Activated T-cell treated with anti-CD3 and anti-CD28 coated beads, Interleukin-2, amount 50 U/mL, for 24 hours (primary cell): Measurements from ENCODE around the gene ZC3H6.

ENCODE experiments used
- DNase-seq: peaks from one replicate; pipeline ENCODE4 v3.0.0-alpha.2; 2020
- H3K27ac Mint-ChIP-seq: 2 replicates; pipeline ENCODE4 v1.8.0; 2020; ENCODE audit warnings: mild to moderate bottlenecking, mixed read lengths
- H3K27me3 Mint-ChIP-seq: 2 replicates; pipeline ENCODE4 v1.8.0; 2020; ENCODE audit warnings: mixed read lengths
- H3K36me3 Mint-ChIP-seq: 2 replicates; pipeline ENCODE4 v1.8.0; 2020; ENCODE audit warnings: low read depth, mixed read lengths
- H3K4me1 Mint-ChIP-seq: 2 replicates; pipeline ENCODE4 v1.8.0; 2020; ENCODE audit warnings: low read depth, mixed read lengths
- H3K4me3 Mint-ChIP-seq: 2 replicates; pipeline ENCODE4 v1.8.0; 2020; ENCODE audit warnings: mild to moderate bottlenecking, moderate library complexity, mixed read lengths
- H3K9me3 Mint-ChIP-seq: 2 replicates; pipeline ENCODE4 v1.8.0; 2020; ENCODE audit warnings: mixed read lengths

ZC3H6 gene

GRCh38 chr2:112296407-112296806 is 21.0 kb downstream of the ZC3H6 start:
- peaks cover 8% of the 10 kb centered on the region for H3K36me3 Mint-ChIP-seq
- H3K27ac Mint-ChIP-seq = no peak overlapping the region
- H3K9me3 Mint-ChIP-seq = no peaks in the 10 kb centered on the region
- DNase-seq = no peak
- H3K4me3 Mint-ChIP-seq = no peak overlapping the region
- H3K27me3 Mint-ChIP-seq = no peaks in the 10 kb centered on the region
- peaks cover 13% of the 10 kb centered on the region for H3K4me1 Mint-ChIP-seq

- Mint-ChIP-seq H3K27me3 (no peaks in the 10 kb centered on the region), H3K36me3 (peaks cover 36% of the 10 kb centered on the region), H3K4me1 (peaks cover 16% of the 10 kb centered on the region), H3K4me3 (no peak overlapping the region), H3K27ac (no peak overlapping the region), H3K9me3 (no peaks in the 10 kb centered on the region)
- no peak for DNase-seq
Measured at GRCh38 chr2:112301171-112301584, 25.8 kb downstream of the ZC3H6 start.

GRCh38 chr2:112301973-112302372 is 26.6 kb downstream of the ZC3H6 start:
- no peaks in the 10 kb centered on the region for H3K9me3 Mint-ChIP-seq
- H3K27me3 Mint-ChIP-seq = no peaks in the 10 kb centered on the region
- H3K27ac Mint-ChIP-seq = no peak overlapping the region
- H3K36me3 Mint-ChIP-seq = peaks cover 40% of the 10 kb centered on the region
- H3K4me1 Mint-ChIP-seq = peaks cover 10% of the 10 kb centered on the region
- H3K4me3 Mint-ChIP-seq = no peak overlapping the region
- no peak for DNase-seq

- peaks cover 48% of the 10 kb centered on the region for H3K36me3 Mint-ChIP-seq
Measured at GRCh38 chr2:112304298-112304941, 29.0 kb downstream of the ZC3H6 start.

GRCh38 chr2:112305132-112305531 is 29.7 kb downstream of the ZC3H6 start:
- no peak for DNase-seq
- H3K27me3 Mint-ChIP-seq = no peaks in the 10 kb centered on the region
- no peaks in the 10 kb centered on the region for H3K9me3 Mint-ChIP-seq
- H3K4me1 Mint-ChIP-seq = peaks cover 9% of the 10 kb centered on the region
- H3K36me3 Mint-ChIP-seq = peaks cover 52% of the 10 kb centered on the region
- no peak overlapping the region for H3K4me3 Mint-ChIP-seq
- no peak overlapping the region for H3K27ac Mint-ChIP-seq

More at GRCh38 chr2:112304298-112304941, 29.0 kb downstream of the ZC3H6 start:
- peak overlapping the region; percentile 38 for H3K27ac Mint-ChIP-seq
- H3K9me3 Mint-ChIP-seq = no peaks in the 10 kb centered on the region
- no peaks in the 10 kb centered on the region for H3K27me3 Mint-ChIP-seq
- H3K4me1 Mint-ChIP-seq = peaks cover 9% of the 10 kb centered on the region
- DNase-seq = no peak
- no peak overlapping the region for H3K4me3 Mint-ChIP-seq

GRCh38 chr2:112310906-112311305 is 35.5 kb downstream of the ZC3H6 start:
- Mint-ChIP-seq H3K27ac (no peak overlapping the region), H3K9me3 (no peaks in the 10 kb centered on the region), H3K36me3 (peaks cover 32% of the 10 kb centered on the region), H3K4me3 (no peak overlapping the region), H3K27me3 (no peaks in the 10 kb centered on the region), H3K4me1 (no peaks in the 10 kb centered on the region)
- no peak for DNase-seq

GRCh38 chr2:112311932-112312331 is 36.5 kb downstream of the ZC3H6 start:
- H3K4me1 Mint-ChIP-seq = no peaks in the 10 kb centered on the region
- H3K27ac Mint-ChIP-seq = no peak overlapping the region
- no peaks in the 10 kb centered on the region for H3K27me3 Mint-ChIP-seq
- no peak for DNase-seq
- H3K9me3 Mint-ChIP-seq = no peaks in the 10 kb centered on the region
- no peak overlapping the region for H3K4me3 Mint-ChIP-seq
- peaks cover 37% of the 10 kb centered on the region for H3K36me3 Mint-ChIP-seq

- DNase-seq = no peak
- Mint-ChIP-seq H3K36me3 (peaks cover 32% of the 10 kb centered on the region), H3K9me3 (no peaks in the 10 kb centered on the region), H3K27me3 (no peaks in the 10 kb centered on the region), H3K4me3 (no peak overlapping the region), H3K4me1 (no peaks in the 10 kb centered on the region), H3K27ac (no peak overlapping the region)
Measured at GRCh38 chr2:112312821-112313220, 37.4 kb downstream of the ZC3H6 start.

- H3K4me1 Mint-ChIP-seq = no peaks in the 10 kb centered on the region
- H3K4me3 Mint-ChIP-seq = no peak overlapping the region
- H3K36me3 Mint-ChIP-seq = peaks cover 38% of the 10 kb centered on the region
- no peak for DNase-seq
- no peak overlapping the region for H3K27ac Mint-ChIP-seq
- no peaks in the 10 kb centered on the region for H3K27me3 Mint-ChIP-seq
- no peaks in the 10 kb centered on the region for H3K9me3 Mint-ChIP-seq
Measured at GRCh38 chr2:112314856-112315255, 39.5 kb downstream of the ZC3H6 start.

- no peak for DNase-seq
- Mint-ChIP-seq H3K36me3 (peaks cover 26% of the 10 kb centered on the region), H3K4me3 (no peak overlapping the region)
Measured at GRCh38 chr2:112317303-112318158, 42.1 kb downstream of the ZC3H6 start.

GRCh38 chr2:112318515-112318914 is 43.1 kb downstream of the ZC3H6 start:
- Mint-ChIP-seq H3K4me1 (no peaks in the 10 kb centered on the region), H3K27me3 (no peaks in the 10 kb centered on the region), H3K9me3 (no peaks in the 10 kb centered on the region), H3K36me3 (peaks cover 25% of the 10 kb centered on the region), H3K27ac (no peak overlapping the region), H3K4me3 (no peak overlapping the region)
- no peak for DNase-seq

More at GRCh38 chr2:112317303-112318158, 42.1 kb downstream of the ZC3H6 start:
- no peaks in the 10 kb centered on the region for H3K9me3 Mint-ChIP-seq
- no peaks in the 10 kb centered on the region for H3K27me3 Mint-ChIP-seq
- no peaks in the 10 kb centered on the region for H3K4me1 Mint-ChIP-seq
- H3K27ac Mint-ChIP-seq = no peak overlapping the region

- H3K27ac Mint-ChIP-seq = no peak overlapping the region
- H3K4me3 Mint-ChIP-seq = no peak overlapping the region
- H3K27me3 Mint-ChIP-seq = no peaks in the 10 kb centered on the region
- H3K9me3 Mint-ChIP-seq = no peaks in the 10 kb centered on the region
- no peaks in the 10 kb centered on the region for H3K4me1 Mint-ChIP-seq
- H3K36me3 Mint-ChIP-seq = peaks cover 32% of the 10 kb centered on the region
- no peak for DNase-seq
Measured at GRCh38 chr2:112321375-112322320, 46.3 kb downstream of the ZC3H6 start.

- no peak for DNase-seq
- peaks cover 35% of the 10 kb centered on the region for H3K36me3 Mint-ChIP-seq
- H3K4me1 Mint-ChIP-seq = no peaks in the 10 kb centered on the region
- H3K9me3 Mint-ChIP-seq = no peaks in the 10 kb centered on the region
- H3K27ac Mint-ChIP-seq = no peak overlapping the region
- H3K4me3 Mint-ChIP-seq = no peak overlapping the region
- H3K27me3 Mint-ChIP-seq = no peaks in the 10 kb centered on the region
Measured at GRCh38 chr2:112322919-112323318, 47.5 kb downstream of the ZC3H6 start.

- H3K27ac Mint-ChIP-seq = no peak overlapping the region
- no peaks in the 10 kb centered on the region for H3K9me3 Mint-ChIP-seq
Measured at GRCh38 chr2:112332123-112332696, 56.8 kb downstream of the ZC3H6 start.

More at GRCh38 chr2:112332123-112332696, 56.8 kb downstream of the ZC3H6 start:
- no peaks in the 10 kb centered on the region for H3K27me3 Mint-ChIP-seq
- H3K36me3 Mint-ChIP-seq = peaks cover 20% of the 10 kb centered on the region
- H3K4me1 Mint-ChIP-seq = no peaks in the 10 kb centered on the region
- no peak for DNase-seq
- H3K4me3 Mint-ChIP-seq = no peak overlapping the region
